Epithelial cell of prostate (primary cell): ENCODE measurements around the gene PREX1.
"Not testable (repeated sequence)": the region's sequence is repeated elsewhere in the genome, so short reads cannot be mapped to it uniquely, and the experiment has no call there.

Experiments used
- DNase-seq: peaks from one replicate; pipeline ENCODE4 v3.0.0-alpha.2; 2011; ENCODE audit warnings: low read depth, low spot score
- H3K27ac ChIP-seq: fragments of 450-650 bp; 2 replicates; pipeline ENCODE4 v1.5.1; 2017; ENCODE audit warnings: mild to moderate bottlenecking

PREX1 gene

DNA sequence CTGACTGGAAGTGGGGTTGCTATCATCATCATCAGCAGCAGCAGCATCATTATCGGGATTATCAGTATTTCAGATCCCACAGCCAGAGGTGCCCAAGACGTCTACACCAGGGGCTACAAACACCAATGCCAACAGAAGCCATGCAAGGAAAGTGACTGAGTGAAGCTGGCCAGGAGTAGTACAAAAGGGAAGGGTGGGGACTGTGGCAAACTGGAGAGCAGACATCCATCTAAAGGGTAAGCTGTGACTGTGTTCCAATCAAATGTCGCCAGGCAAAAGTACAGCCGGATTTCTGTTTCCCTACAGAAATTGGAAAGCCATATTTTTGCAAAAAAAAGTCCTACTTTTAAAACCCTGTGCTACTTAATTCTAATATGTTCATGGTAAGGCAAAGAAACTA is 50.0 kb downstream of the PREX1 start:
- DNase-seq, result no peak
- no peak overlapping the region for H3K27ac ChIP-seq

DNA sequence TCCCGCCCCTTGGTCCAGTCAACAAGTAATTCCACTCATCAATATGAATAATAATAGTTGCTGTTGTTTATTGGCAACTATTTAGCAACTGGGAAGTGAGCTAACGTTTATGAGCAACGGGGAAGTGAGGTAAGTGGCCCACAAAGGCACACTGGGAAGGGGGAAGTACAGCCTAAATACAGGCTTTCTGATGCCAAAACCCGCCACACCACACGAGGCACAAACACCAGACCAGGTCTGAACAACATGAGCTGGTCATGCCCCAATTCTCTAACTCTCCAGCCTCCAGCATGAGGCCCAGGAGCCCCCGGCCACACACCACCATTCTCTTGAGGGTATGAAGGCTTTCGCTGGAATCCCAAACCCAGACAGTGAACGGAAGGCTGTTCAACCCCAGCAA is 50.8 kb downstream of the PREX1 start:
- H3K27ac ChIP-seq, result no peak overlapping the region
- DNase-seq, result no peak

DNA sequence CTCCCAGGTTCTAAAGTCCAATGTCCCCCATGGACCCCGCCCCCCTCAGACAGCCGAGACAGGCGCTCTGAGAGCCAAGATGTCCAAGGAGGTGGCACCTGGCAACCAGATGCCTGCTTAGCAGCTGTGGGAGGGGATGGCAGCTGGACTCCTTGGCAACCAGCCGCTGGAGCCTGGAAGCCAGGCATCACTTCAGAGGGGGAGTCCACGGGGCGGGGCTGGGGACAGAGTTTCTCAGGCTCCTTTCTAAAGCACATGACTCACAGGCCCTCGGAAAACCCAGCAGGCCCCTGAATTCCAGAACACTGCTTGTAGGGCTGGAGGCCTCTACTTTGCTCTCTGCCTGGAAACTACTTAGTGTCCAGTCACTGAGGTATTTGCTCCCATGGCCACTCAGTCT is 51.5 kb downstream of the PREX1 start:
- H3K27ac ChIP-seq, result no peak overlapping the region
- DNase-seq, result no peak

DNA sequence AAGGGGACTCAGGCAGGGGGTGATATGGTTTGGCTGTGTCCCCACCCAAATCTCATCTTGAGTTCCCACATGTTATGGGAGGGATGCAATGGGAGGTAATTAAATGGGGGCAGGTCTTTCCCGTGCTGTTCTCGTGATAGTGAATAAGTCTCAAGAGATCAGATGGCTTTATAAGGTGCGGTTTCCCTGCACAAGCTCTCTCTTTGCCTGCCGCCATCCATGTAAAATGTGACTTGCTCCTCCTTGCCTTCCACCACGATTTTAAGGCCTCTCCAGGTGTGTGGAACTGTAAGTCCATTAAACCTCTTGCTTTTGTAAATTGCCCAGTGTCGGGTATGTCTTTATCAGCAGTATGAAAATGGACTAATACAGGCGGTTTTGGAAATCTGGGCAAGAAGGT is 52.3 kb downstream of the PREX1 start:
- not testable (repeated sequence) for H3K27ac ChIP-seq, DNase-seq

DNA sequence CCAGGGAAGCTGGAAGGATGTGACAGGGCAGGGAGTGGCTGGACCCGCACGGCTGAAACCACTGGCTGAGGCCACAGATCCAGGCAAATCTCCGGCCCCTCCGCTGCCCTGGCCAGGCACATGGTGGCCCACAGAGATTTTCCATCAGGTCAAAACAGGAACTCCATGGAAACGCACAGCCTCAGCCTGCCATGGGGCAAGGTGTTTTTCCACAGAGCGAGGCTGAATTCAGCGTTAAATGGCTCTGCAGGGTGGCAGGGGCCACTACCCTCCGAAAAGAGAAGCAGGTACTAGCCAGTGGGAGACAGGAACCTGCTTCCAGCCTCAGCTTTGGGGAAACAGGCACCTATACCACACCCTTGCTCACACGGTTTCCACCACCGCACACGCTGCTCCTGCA is 53.1 kb downstream of the PREX1 start:
- no peak overlapping the region for H3K27ac ChIP-seq
- no peak for DNase-seq

DNA sequence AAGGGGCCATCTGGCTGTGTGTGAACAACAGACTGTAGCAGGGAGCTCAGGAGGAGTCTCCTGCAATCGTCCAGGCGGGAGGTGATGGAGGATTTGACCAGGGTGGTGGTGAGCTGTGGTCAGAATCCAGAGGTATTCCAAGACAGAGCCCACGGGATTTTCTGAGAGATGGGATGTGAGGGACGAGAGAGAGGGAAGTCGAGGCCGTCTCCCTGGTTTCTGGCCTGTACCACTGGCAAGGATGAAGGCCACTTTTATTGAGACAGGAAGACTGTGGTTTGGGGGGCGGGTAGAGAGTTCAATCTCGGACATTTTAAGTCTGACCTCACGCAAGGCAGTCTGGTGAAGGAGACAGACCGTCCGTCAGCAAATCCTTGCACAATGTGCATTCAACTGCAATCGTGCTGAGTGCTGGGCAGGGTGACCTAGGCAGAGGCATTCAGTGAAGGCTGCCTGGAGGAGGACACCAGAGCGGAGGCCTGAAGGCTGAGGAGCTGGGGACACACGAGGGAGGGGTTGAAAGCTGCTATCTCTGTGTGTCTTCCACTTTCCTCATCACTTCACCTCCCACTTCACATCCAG is 53.9 kb downstream of the PREX1 start:
- H3K27ac ChIP-seq, result no peak overlapping the region
- DNase-seq, result no peak

DNA sequence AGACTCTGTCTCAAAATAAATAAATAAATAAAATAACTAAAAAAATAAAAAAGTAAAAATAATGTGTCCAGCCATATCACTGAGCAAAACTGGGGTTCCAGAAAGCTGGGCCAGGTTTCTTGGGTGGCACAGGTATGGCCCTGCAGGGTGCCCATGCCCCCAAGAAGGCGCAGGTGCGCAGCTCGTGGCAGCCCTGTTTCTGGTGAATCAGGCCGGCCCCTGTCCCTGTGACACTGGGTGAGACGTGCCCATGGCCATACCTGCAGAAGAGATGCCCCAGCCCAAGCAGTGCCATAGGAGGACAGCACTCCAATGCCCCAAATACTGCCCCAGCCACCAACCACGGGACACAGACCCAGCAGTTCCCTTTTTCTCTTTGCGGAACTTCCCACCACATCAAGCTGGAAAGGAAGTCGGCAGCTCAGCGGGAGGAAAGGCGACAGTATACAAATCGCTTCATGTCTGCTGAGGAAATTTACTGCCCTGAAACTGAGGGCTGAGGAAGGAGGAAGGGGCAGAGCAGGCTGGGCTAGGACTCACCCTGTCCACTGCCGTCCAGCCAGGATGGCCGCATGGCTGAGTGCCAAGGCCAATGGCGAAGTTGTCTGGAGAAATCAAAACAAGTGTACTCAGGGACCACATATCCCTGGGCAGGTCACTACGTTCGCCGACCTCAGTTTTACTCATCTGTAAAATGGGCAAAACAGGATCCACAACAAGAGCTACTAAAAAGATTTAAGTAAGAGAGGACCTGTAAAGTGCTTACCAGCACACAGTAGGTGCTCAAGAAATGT is 55.4 kb downstream of the PREX1 start:
- DNase-seq, result no peak
- H3K27ac ChIP-seq, result no peak overlapping the region

DNA sequence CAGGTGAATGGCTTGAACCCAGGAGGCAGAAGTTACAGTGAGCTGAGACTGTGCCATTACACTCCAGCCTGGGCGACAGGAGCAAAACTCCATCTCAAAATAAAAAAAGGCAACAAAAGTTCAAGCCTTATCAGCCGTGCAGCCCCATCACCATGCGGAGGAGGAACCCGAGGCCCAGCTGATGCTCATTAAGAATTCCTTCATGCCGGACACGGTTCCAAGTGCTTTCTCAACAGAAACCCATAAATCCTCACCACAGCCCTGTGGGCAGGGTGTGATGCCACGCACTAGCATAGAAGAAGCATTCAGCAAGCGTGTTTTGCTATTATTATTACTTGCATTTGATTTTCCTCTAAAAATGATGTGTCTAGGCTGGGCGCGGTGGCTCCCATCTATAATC is 56.3 kb downstream of the PREX1 start:
- no peak for DNase-seq

DNA sequence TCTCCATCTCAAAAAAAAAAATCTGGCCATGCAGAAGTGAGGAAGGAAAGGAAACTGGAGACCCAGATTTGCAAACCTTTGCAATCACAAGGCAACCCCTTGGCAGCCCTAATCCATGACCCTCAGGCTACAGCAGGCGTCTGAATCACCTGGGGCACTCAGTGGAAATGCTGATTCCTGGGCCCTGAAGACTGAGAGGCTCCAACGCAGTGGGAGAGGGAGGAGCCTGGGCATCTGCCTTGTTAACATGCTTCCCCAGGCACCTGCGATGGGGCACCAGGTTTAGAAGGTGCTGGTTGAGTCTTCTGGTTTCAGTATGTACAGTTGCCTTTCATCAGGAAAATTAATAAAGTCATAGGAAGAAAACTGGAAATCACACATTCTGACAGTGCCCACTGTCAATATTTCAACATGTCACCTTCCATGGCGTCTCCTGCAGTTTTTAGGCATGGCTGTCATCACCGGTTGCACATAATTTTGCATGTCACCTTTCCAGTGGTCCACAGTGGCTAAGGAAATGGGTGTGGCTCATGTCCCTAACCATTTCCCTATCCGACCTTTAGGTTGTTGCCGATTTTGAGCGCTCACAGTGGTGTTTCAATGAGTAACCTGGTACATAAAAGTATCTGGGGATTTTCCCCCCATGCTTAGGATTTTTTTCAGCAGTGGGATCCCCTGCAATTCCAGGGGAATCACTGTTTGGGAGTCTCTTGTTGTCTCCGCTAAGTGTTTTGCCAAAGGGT is 56.9 kb downstream of the PREX1 start:
- H3K27ac ChIP-seq, result no peak overlapping the region
- DNase-seq, result no peak

More for the DNA sequence above, 56.3 kb downstream of the PREX1 start:
- H3K27ac ChIP-seq, result no peak overlapping the region

DNA sequence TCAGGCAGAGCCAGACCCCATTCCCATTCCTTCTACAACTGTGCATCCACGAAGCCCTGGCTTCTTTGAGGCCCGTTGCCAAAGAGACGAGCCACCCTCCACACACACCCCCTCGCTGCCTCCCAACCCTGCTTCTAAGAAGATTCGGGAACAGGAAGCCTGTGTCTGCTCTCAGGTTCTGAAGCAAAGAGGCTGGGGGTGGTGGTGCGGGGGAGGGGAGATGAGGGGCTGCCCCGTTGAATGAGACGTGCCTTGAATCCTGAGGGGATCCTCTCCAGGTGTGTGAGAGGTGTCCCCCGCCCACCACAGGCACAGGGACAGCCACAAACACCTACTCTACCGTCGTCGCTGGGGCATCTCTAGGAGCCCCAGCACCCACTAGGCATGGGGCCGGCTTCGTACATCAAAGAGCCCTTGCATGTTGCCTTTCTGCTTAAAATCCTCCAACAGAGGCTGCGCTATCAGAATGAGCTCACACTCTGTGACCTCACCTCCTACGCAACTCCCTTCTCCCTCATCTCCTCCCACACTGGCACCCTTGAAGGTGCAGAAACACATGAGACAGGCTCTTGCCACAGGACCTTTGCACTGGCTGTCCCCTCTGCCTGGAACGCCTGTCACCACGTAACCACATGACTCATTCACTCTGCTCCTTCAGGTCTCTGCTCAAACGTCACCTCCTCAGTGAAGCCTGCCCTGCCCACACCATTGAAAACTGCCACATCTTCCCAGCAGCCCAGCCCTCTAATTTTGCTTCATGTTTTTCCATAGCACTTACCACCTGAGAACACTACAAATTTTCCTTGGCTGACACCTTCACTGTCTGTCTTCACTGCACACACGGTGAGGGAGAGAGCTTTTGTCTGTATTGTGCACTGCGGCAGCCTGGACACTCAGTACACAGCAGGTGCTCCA is 58.5 kb downstream of the PREX1 start:
- no peak overlapping the region for H3K27ac ChIP-seq
- no peak for DNase-seq

DNA sequence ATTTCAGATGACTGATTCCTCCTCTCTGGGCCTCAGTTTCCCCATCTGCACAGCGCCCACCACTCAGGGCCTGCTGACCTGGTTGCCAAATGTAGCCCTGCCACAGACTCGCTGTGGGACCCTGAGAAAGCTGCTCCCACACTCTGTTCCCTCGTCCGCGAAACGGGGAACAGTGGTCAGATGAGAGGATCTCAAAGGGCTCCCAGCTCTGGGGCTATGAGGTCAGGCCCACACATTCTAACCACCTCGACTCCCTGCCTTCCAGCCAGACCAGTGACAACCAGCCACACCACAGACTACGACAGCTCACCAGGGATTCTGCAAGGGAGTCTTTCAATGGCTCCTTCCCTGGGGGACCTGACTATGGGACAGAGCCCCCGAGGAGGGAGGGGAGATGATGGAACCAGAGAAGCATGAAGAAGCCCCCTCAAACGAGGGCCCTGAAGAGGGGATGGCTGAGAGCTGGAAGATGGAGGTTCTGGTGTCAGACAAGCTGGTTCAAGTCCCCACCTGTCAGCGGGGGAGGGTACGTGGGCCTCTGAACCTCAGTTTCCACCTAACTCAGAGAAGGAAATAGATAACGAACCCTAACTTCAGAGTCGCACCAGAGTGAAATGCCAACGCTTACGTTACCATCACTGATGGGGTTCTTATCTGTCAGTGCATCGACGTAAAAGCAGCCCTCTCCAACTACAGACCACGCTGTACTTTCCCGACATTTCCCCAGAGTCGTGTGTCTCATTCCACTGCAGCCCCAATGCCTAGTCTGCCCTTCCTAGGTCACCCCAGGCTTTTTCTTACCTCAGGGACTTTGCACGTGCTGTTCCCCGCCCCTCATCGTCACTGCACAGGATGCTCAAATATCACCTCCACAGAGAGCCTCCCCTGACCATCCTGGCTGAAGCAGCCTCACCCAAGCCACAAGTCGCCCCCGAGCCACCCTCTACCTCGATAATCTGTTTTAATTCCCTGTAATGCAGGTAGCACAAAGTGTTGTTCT is 60.5 kb downstream of the PREX1 start:
- no peak for DNase-seq
- H3K27ac ChIP-seq, result no peak overlapping the region

DNA sequence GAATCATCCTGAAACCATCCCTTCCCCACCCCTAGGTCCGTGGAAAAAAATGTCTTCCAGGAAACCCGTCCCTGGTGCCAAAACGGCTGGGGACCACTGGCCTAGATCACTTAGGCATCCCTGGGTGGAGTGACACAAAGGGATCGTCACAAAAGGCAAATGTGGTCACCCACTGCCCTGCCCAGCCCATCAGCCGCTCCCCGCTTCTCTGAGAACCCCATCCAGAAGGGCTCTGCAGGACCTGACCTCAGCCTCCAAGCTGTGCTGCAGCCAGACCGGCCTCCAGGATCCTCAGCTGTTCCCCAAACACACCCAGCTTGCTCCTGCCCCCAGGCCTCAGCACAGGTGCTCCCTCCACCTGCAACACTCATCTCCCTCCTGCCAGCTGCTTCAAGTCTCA is 61.6 kb downstream of the PREX1 start:
- H3K27ac ChIP-seq, result no peak overlapping the region
- DNase-seq, result no peak

DNA sequence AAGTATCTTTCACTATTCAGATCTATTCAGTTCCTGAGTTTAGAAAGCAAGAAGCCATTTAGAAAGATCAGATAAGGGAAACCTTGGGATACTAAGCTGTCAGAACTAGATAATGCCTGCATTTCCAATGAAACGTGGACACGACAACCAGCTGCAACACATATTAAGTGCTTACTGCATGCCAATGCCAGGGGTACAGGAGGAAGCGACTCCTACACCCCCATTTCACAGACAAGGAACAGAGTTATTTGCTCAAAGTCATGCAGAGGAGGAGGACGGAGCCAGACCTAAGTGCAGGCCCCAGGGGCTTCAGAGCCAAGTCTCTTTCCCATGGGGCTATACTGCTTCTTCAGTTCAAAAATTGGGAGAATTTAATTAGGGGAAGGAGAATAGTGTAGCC is 62.4 kb downstream of the PREX1 start:
- no peak for DNase-seq
- no peak overlapping the region for H3K27ac ChIP-seq

DNA sequence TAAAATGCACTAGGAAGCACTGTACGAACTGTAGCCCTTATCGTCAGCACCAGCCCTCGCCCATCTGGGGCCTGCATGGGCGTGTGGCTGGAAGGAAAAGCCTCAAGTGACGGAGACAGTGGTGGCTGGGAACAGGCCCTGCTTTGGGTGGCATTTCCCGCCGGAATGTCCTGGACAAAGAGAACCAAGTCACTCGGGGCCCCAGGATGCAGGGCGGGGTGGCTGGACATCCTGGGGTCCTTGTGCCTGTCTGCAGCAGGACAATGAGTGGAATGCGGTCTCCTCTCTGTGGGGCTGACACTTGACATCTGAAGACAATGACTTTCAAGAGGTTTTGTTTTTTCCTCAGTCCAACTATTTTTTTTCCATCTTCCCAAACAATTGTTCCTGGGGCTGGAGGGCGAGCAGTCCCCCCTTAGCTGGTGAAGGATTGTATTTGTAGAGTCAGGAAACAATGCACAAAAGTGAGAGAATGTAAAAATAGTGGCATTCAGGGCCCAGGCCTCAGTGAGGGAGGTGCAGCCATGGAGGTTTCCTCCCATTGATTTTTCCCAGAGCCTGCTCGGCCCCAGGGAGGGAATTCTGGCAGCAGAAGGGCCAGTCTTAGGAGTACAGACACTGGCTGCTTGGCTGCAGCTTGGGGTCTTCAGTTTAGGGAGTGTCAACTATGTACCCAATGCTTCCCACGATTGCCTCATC is 64.4 kb downstream of the PREX1 start:
- no peak overlapping the region for H3K27ac ChIP-seq
- no peak for DNase-seq

DNA sequence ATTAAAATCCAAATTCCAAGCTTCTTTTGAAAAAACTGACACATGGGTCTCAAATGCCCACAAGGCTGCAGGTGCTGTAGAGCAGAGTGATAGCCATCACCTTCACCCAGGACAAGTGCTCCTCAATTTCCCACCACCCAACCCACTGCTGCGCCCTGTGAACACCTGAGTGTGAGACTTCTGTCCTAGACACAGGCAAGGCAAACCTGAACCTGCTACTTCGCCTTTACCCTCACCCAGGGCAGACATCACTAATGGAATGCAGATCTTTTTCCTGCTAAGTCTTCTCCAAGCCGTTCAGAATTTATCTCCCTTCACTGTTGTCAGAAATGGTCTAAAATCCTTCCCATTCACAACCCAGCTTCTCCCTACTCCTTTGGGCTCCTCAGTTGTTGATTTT is 65.9 kb downstream of the PREX1 start:
- DNase-seq, result no peak
- H3K27ac ChIP-seq, result no peak overlapping the region

DNA sequence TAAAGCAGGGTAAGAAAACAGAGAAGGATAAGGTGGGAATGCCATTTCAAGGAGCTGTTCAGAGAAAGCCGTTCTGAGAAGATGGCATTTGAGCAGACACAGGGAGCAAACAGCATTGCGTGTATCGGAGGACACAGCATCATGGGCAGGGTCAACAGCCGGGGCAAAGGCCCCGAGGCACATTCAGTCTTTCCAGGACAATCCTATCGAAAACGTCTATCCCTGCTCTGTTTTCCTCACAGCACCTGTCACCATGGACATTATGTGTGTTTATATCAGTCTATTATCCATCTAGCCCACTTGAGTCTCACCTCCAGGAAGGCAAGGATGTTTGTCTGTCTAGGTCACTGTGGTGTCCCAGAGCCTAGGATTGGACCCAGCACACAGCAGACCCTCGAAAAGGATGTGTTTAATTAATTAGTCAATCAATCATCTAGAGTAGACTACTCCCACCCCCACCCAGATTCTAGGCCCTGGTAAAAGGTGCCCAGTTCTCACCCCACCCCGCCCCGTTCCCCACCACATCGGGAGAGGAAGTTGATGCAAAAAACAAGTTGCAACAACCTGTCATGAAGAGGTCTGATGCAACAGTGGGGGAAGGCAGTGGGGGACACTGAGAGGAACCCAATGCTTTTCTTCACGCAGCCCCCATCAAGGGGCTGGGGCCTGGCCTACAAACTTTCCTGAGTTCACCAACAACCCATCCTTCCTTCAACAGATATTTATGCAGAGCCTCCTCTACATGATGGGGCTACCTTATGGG is 66.6 kb downstream of the PREX1 start:
- no peak overlapping the region for H3K27ac ChIP-seq
- no peak for DNase-seq

DNA sequence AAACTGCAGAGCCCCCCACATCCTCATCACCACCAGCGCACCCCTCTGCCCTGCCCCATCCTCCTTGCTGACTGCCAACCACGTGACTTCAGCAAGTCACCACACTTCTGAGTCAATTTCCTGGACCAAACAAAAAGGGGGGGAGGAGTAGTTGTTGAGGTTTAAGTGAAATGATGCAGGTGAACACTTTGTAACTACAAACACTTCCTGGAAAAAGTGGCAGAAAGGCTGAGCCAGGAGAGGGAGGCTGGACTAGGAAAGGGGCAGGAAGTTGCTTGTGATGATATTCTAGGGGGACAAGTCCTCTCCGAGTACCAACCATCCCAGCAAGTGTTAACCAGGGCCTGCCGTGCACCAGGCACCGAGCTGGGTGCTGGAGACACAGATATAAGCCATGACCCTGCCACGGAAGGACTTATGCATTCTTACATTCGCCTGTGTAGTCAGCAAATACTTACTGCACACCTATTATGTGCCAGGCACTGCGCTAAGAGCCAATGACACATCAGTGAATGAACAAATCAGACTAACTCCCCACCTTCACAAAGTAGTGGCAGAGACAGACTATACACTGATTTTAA is 67.3 kb downstream of the PREX1 start:
- no peak overlapping the region for H3K27ac ChIP-seq
- peak; percentile 20 for DNase-seq
